Panc1 (cell line): Measurements from ENCODE around the gene MEP1B. TPM values are rescaled to one million over a fixed set of nuclear protein-coding genes. Genes with fewer than 3 reads are reported as not detected.

Source experiments
- ATAC-seq: fragments of 200-7000 bp; cut with Tn5 transposase; 2 replicates; pipeline ENCODE4 v1.9.1; 2020; ENCODE audit warnings: mild to moderate bottlenecking, moderate library complexity
- BruUV-seq: library from RNA; stranded (reverse); fragments of 400-500 nt; replicated peaks from 2 replicates; lab custom pipeline; 2021; lab: Mats Ljungman, UMichigan
- CTCF ChIA-PET: fragments of 300-600 bp; sonication (Branson Sonifier 250); formaldehyde crosslinking; loops from one replicate; lab custom pipeline; 2022; ENCODE audit warnings: antibody characterized with exemption; lab: Charles Lee
- POLR2A ChIA-PET: fragments of 300-600 bp; sonication (Branson Sonifier 250); formaldehyde crosslinking; loops from one replicate; lab custom pipeline; 2022; ENCODE audit warnings: antibody characterized with exemption; lab: Charles Lee
- DNase-seq: peaks from one replicate; pipeline ENCODE4 v3.0.0-alpha.2; 2010; ENCODE audit warnings: low read depth, low spot score
- H3K27ac ChIP-seq: 2 replicates; pipeline ENCODE4 v1.5.1; 2011; ENCODE audit warnings: mild to moderate bottlenecking, low read length, inconsistent platforms
- H3K27me3 ChIP-seq: fragments of 200-500 bp; sonication (Bioruptor generic); 2 replicates; pipeline ENCODE4 v1.6.0; 2014; ENCODE audit warnings: low read length, inconsistent platforms; ENCODE audit not compliant: control insufficient read depth, insufficient read depth
- H3K36me3 ChIP-seq: fragments of 200-500 bp; sonication (Bioruptor generic); 2 replicates; pipeline ENCODE4 v1.5.1; 2014; ENCODE audit warnings: inconsistent platforms, mild to moderate bottlenecking, low read length, moderate library complexity; ENCODE audit not compliant: control insufficient read depth, insufficient read depth
- H3K4me1 ChIP-seq: 2 replicates; pipeline ENCODE4 v1.5.1; 2011; ENCODE audit warnings: inconsistent platforms, mild to moderate bottlenecking, low read length, moderate library complexity; ENCODE audit not compliant: control insufficient read depth, insufficient read depth
- H3K4me3 ChIP-seq, 2 experiments: 2 replicates each; pipeline ENCODE4 v1.5.1; 2011 to 2012; ENCODE audit warnings: low read depth in 2 of 2, low read length in 2 of 2, mild to moderate bottlenecking in 2 of 2, inconsistent platforms in 1 of 2, moderate library complexity in 1 of 2
- H3K9me3 ChIP-seq: fragments of 200-500 bp; sonication (Bioruptor generic); 2 replicates; pipeline ENCODE4 v1.5.1; 2014; ENCODE audit warnings: low read depth, mild to moderate bottlenecking, inconsistent platforms, low read length, moderate library complexity; ENCODE audit not compliant: control insufficient read depth, insufficient read depth
- CTCF ChIP-seq: fragments of 450-650 bp; IDR thresholded peaks from 2 replicates; pipeline ENCODE4 v1.5.1; 2017; ENCODE audit warnings: mild to moderate bottlenecking
- POLR2AphosphoS5 ChIP-seq: IDR thresholded peaks from 2 replicates; pipeline ENCODE4 v1.6.1; 2012; ENCODE audit warnings: mild to moderate bottlenecking, low read depth, low read length, moderate library complexity
- REST ChIP-seq, 2 experiments: IDR thresholded peaks; 2 replicates each; pipeline ENCODE4 v1.6.1; 2011 to 2012; ENCODE audit warnings: low read depth in 2 of 2, control low read depth in 1 of 2, low read length in 1 of 2, mild to moderate bottlenecking in 1 of 2, moderate library complexity in 1 of 2; ENCODE audit not compliant: insufficient read depth in 1 of 2
- SIN3A ChIP-seq: IDR thresholded peaks from 2 replicates; pipeline ENCODE4 v1.6.1; 2012; ENCODE audit warnings: low read depth, mild to moderate bottlenecking, low read length, moderate library complexity, borderline replicate concordance; ENCODE audit not compliant: insufficient read depth
- TCF7L2 ChIP-seq: IDR thresholded peaks from 2 replicates; pipeline ENCODE4 v1.6.1; 2011; ENCODE audit warnings: mild to moderate bottlenecking, low read depth, low read length, inconsistent platforms
- in situ Hi-C: cut with HindIII; loops from 2 replicates; pipeline ENCODE4 v1.10.0; 2016; ENCODE audit warnings: low sequenced_read_pairs, low pct_unique_long_range_greater_than_20kb
- intact Hi-C: fragments of 100-400 bp; cut with micrococcal nuclease; formaldehyde crosslinking; loops from one replicate; pipeline ENCODE4 v1.10.0; 2022; ENCODE audit not compliant: unreplicated experiment
- total RNA-seq: library from RNA; stranded (reverse); gene quantifications from one replicate; pipeline ENCODE4 v1.2.1, GENCODE V29; 2021; ENCODE audit not compliant: unreplicated experiment

MEP1B gene
- total RNA-seq, 1 experiment from 2014 or later = 0.28 TPM

GRCh38 chr18:32261003-32261402 is 71.2 kb downstream of the MEP1B start:
- BruUV-seq = no TSS peak
- POLR2A ChIA-PET = no interaction called here

GRCh38 chr18:32262092-32262491 is 72.3 kb downstream of the MEP1B start:
- ChIA-PET POLR2A (no interaction called here), CTCF (no interaction called here)
- TF ChIP-seq CTCF (no peak), TCF7L2 (no peak), SIN3A (no peak), POLR2AphosphoS5 (no peak), REST (IDR thresholded peaks at IDR 0.05; ENCODE audit: insufficient read depth in 1 of 2, low read depth in 2 of 2, low read length in 1 of 2) (no peak)
- BruUV-seq = no TSS peak
- Histone ChIP-seq H3K27ac (no peak overlapping the region), H3K4me3 (no peak overlapping the region), H3K4me1 (no peaks in the 10 kb centered on the region), H3K36me3 (no peaks in the 10 kb centered on the region), H3K9me3 (no peaks in the 10 kb centered on the region), H3K27me3 (no peaks in the 10 kb centered on the region)
- ATAC-seq = no peak
- no peak for DNase-seq
- in situ Hi-C loops = no loop called here
- intact Hi-C loops = no loop called here

More at GRCh38 chr18:32261003-32261402, 71.2 kb downstream of the MEP1B start:
- Histone ChIP-seq H3K27me3 (no peaks in the 10 kb centered on the region), H3K4me3 (no peak overlapping the region), H3K9me3 (no peaks in the 10 kb centered on the region), H3K27ac (no peak overlapping the region), H3K36me3 (no peaks in the 10 kb centered on the region), H3K4me1 (no peaks in the 10 kb centered on the region)
- ATAC-seq (0 out of 2 replicates have a peak, but pooled peaks have one; percentile 53), DNase-seq (no peak)
- intact Hi-C loops = no loop called here
- CTCF ChIA-PET = interaction anchor here (0.6 to 0.9 kb wide), 2 partner anchors 102 to 103 kb away, joined by 3 read pairs; no protein-coding TSS in a partner anchor
- TF ChIP-seq SIN3A (no peak), CTCF (peak; percentile 9; the same call in 1 of the 2 replicates), REST (IDR thresholded peaks at IDR 0.05; ENCODE audit: insufficient read depth in 1 of 2, low read depth in 2 of 2, low read length in 1 of 2) (no peak)
- in situ Hi-C loops = no loop called here
